ENCODE data around the gene WAS.
A peak's percentile ranks its signal among the peaks of the same experiment; 100 is the strongest.

Gene WAS

DNA sequence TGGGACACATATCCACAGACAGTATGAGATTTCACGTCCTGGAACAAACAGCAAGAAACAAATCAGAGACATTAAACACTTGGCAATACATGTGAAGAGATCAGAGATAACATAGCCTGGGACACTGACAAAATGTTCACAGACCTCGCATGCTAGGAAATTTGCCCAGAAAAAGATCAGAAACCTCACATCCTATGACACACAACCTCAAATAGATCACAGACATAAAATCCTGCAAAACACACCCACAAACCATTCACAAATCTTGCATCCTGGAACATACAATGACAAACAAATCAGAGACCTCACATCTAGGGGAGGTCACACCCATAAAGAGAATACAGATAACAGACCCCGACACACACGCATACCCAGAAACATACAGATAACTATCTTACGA lies 31.0 kb downstream of the WAS start:
- no peak for DNase-seq

DNA sequence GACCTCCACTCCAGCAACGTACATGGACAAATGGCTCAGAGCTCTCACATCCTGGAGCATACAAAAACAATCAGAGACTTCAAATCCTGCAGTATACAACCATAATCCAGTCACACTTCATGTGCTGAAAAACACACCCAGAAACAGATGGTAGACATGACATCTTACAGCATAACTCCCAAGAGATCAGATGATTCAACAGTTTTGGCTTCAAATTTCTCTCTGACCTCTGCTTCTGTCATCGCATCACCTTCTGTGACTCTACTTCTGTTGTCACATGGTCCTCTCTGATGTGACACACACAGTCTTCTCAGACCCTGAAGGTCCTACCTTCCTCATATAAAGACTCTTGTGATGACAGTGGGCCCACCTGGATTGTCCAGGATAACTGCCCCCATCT lies 31.5 kb downstream of the WAS start:
- DNase-seq, result no peak

DNA sequence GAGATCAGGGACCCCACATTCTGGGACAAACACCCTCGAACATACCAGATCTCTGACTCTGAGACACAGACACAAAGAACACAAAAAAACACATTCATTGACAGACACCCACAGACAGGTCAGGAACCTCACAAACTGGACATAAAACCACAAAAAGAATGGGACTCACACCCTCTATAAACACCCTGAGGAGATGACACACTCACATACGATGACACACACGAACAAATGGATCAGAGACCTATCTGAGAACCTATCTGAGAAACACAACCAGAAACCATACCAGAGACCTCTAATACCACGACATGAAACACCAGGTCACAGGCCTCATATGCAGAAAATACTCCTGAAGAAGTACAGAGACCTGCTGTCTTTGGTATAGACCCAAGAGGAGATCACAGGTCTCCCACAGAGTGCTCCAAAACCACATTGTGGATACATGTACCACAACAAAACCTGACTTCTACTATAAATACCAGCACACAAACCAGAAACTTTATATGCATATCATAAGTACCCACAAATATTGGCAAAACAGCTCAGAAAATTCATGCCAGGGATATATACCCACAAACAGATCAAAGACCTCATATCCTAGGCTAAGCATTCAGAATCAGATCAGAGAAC lies 32.4 kb downstream of the WAS start:
- DNase-seq, result no peak

DNA sequence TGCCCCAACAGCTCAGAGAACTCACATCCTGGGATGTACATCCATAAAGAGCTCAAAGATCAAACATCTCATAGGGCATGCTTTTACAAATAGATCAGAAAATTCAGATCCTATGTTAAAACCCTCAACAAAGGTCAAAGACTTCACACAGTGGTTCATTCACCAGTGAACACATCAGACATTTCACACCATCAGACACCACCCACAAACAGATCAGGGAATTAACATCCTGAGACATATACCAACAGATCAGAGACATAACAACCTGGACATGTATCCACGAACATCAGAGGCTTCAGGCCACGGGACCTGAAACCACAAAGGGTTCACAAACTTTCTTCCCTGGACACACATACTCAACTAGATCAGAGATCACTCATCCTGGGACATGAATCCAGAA lies 36.4 kb downstream of the WAS start:
- DNase-seq, result no peak

DNA sequence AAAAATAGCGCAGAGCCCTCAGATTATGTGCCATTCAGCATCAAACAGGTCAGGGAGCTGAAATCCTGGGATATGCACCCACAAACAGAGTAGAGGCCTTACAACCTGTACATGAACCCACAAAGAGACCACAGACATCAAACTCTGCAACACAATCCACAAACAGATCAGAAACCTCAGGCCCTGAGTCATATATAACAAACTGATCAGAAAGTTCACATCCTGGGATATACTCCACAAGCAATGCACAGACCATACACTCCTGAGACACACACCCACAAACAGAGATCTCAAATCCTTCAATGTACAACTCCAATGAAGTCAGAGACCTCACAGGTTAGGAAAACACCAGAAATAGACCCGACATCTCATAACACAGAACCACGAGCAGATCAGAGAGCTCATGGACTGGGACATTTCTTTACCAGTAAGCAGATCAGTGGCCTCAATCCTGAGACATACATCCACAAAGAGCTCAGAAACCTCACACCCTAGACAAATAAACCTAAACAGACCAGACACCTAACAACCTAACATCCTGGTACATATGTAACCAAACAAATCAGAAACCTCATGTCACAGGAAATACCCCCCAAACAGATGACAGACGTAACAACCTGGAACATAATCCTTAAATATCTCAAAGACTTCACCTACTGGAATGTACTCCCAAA lies 37.1 kb downstream of the WAS start:
- DNase-seq, result no peak

DNA sequence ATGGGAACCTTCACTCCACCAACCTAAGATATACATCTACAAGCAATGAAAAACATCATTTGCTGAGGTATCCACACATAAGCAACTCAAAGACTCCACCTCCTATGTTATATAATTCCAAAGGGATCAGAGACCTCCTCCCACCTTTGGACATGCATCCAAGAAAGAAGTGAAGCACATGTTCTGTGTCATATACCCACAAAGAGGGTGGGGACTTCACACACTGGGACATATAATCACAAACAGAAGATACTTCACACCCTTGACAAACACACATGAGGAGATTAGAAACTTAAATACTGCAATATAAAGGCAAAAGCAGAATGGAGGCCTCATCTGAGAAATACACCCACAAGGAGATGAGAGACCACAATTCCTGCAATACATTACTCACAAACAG lies 38.3 kb downstream of the WAS start:
- DNase-seq, result no peak

DNA sequence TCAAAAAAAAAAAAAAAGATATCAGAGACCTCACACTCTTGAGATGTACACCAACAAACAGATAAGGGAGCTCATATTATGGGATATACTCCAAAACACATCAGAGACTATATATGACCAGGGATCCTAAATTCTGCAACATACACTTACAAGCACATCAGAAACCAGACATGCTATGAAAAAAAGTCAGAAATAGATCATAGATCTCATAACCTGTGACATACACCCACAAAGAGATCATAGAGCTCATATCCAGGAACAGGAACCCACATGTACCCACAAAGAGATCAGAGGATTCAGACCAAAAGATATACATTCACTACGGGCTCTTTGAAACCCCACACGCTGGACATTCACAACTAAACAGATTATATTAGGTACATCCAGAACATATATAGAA lies 43.0 kb downstream of the WAS start:
- DNase-seq, result no peak

DNA sequence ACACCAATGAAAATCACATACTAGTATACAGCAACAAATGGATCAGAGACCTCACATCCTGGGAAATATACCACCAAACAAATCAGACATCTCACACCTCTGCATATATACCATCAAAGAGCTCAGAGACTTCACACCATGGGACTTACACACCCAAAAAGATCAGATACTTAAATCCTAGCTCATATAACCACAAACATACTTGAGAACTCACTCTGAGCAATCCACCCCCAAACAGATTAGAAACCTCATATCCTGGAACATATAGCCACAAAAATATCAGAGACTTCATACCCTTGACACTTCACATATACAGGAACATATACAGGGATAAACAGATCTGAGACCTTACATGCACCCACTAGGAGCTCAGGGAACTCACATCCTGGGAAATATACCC lies 45.1 kb downstream of the WAS start:
- DNase-seq, result no peak

DNA sequence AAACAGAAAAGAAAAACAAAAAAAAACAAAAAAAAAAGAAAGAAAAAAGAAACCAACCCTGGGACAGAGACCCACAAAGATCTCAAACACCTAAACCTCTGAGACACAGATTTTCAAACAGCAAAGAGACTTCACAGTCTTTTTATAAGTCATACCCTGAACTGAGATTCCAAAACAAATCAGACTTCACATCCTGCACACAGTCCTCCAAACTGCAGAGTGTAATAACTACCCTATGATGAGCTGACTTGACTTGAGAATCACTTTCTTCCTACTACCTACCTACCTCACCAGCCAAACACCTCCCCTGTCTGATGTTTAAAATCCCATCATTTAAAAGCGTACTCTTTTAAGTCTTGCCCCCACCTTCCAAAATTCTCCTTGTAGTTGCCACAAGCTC lies 52.7 kb downstream of the WAS start:
- no peak for DNase-seq

DNA sequence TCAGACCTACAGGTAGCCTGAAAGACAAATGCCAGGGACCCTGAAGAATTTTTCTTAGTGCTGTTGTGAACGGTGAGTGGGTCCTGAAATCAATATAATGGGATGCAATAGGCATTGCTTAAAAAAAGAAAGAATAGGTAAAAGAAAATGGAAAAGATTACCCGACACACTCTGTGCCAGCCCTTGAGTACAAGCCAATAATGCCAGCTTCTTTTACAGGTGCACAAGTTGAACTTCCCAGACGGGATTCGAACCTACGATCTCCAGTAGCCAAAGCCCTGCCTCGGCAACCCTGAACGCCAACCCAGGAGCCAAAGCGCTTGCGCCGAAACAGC lies 53.2 kb downstream of the WAS start:
- DNase-seq, result no peak

DNA sequence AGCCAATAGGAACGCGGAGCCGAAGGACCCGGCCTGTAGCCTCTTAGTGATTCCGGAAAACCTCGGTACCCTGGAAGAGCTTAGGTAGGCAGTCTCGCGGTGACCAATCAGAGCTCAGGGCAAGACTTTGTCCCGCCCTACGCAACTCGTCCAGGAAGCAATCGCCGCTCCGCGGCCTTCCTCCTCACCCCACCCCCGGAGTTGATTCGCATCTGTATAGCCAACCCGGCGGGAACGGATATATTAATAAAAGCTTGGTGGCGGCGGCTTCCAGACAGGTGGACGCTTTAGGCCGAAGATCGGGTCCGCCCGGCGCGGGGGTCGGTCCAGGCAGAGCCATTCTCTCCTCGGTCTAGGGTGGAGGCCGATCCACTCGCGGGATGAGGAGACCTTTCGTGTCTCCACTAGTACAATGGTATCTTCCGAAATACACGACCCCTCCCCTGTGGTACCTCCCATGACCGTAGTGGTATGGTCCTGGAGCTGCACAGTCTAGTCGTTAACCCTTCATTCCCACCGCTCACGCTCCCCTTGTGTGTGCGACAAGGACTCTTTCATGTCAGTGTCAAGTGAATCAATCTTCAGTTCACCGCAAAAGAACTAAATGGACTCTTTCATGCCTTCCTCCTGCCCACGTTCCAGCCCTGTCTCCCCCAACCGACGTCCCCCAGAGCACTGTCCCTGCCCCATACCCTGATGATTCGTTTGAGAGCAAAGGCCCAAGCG lies 53.8 kb downstream of the WAS start:
- peak; percentile 79 for DNase-seq

DNA sequence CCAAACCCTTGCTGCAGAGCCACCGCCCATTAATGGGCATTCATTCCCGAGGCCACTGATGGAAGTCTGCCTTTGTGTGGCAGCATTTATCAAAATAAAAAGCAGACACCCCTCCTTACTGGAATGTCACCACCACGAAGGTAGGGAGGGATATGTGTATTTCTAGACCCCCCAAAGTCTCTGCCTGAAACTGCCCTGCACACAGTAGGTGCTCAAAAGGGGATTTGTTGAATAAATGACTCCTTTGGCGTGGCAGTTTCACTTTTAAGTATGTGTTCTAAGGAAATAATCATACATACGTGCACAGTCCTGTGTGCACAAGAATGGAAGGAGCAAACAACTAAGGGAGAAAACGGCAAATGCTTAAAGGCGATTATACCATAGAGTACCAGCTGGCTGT lies 54.3 kb downstream of the WAS start:
- DNase-seq, result no peak
